ENCODE data around the gene CLEC16A.

Gene CLEC16A

DNA sequence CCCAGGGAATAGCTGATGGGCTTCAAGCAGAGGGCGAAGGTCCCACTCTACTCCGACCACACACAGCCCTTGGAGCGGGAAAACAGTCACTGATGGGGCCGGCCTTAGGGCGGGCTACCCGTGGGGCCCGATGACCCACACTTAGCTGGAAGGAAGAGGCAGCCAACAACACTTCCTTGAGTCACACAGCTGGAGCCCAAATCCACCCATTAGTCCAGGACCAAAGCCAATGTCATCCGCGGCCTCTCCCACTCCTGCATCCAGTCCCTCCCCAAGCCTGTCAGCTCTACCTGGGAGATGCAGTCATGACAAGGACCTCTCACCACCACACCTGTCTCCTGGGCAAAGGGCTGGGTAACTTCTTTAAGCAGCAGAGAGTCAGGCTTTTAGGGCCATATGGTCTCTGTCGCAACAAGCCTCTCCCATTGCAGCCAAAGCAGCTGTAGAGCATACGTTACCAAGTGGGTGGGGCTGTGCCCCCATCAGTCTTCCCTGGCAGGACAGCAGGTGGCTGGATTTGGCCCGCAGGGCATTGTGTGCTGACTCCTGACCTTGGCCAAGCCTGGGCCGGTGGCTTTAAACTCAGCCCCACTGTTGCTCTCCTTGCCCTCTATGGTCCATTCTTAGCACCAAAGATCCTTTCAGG lies 200.9 kb downstream of the CLEC16A start:
- DNase-seq: no peak

- DNase-seq: no peak
These were observed 201.5 kb downstream of the CLEC16A start for GRCh38 chr16:11145819-11146211.

GRCh38 chr16:11147033-11147753 lies 202.8 kb downstream of the CLEC16A start:
- DNase-seq: no peak

- no peak for DNase-seq
These were observed 203.5 kb downstream of the CLEC16A start for GRCh38 chr16:11147754-11148444.

GRCh38 chr16:11149011-11149616 lies 204.8 kb downstream of the CLEC16A start:
- no peak for DNase-seq

- DNase-seq: no peak
These were observed 205.8 kb downstream of the CLEC16A start for GRCh38 chr16:11150190-11150589.

- DNase-seq: no peak
These were observed 207.0 kb downstream of the CLEC16A start for GRCh38 chr16:11151156-11151884.

DNA sequence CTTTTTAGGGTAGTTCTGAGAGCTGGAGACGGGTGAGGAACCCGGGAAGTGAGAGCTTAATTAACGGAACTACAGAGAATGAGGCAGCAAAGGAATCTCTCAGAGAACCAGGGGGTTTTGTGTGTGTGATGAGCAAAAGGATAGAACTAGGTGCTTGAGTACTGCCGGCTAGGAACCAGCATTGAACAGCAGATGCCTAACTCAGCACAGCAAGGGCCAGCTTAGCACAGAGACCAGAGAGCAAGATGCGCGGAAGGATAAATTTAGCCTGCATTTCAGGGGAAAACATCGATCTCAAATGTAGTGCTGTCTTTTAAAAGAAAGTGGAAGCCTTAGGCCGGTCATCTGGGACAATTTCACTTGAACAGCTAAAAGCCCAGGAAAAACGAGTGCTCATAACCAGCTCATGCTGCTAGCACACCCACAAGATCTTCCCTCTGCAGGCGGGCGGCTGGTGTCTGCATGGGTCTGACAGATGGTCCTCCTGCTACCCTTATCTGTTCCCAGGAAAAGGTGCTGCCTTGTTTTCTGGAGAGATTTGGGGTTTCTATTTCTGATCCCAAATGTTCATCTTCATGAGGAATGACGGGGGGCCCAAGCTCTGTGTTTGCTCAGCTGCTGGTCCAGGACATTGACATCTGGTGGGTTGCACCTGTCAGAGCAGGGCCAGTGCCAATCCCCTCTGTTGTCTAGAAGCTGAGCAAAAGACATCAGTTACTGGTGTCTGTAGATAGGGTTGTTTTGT lies 207.7 kb downstream of the CLEC16A start:
- DNase-seq: peak; percentile 19

GRCh38 chr16:11152677-11153331 lies 208.4 kb downstream of the CLEC16A start:
- no peak for DNase-seq

- DNase-seq: peak; percentile 19
These were observed 211.0 kb downstream of the CLEC16A start for GRCh38 chr16:11155284-11155806.

- DNase-seq: no peak
These were observed 212.0 kb downstream of the CLEC16A start for GRCh38 chr16:11156401-11156800.

DNA sequence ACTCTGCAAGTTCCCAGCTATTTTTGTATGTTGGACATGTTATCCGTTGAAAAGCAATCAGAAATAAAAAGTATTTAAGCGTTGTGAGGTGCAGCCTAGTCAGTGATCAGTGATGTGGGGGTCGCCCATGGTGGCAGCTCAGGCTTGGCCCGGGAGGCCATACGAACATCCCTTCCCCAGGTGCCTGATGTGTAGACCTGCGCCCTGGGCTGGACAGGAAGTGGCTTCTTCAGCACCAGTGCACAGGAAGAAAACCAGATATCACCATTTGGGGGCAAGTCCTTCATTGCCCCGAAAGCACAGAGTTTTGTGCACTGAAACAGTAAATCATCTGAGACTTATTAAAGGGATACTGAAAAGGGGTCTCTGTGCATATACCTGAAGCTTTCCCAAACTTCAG lies 212.8 kb downstream of the CLEC16A start:
- DNase-seq: no peak

GRCh38 chr16:11158018-11158417 lies 213.7 kb downstream of the CLEC16A start:
- no peak for DNase-seq

DNA sequence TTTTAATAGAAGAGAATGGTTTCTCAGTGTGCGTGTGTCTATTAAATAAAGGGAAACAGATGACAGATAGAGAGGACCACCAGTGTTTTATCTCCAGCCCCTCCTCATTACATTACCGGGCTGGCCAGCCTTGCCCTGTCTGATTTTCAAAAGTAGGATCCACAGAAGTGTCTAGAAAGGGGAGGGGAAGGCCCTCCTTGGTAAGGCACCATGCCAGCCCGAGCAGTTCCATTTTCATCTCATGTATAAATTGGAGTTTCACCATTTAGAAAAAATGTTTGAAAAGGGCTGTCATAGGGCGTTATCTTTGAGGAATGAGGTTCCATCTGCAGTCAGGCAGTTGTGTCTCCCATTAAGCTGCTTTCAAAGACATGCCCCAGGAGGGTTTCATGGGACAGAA lies 214.9 kb downstream of the CLEC16A start:
- peak; percentile 37 for DNase-seq

DNA sequence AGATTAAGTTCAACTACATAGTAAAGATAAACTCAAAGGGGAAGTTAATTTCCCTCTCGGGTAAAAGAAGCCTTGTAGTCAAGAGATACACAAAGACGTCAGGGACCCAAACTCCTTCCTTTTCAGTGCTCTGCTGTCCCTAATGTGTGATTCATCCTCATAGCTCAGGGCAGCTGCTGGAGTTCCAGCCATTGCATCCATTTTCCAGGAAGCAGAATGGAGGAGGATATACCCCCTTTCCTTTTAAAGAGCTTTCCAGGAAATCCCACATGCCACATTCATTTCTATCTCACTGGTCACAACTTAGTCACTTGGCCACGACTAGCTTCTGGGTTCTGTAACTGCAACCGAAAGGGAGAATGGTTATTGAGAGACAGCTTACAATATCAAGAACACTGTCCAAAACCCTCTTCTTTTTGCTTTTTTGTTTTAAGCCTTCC lies 216.3 kb downstream of the CLEC16A start:
- peak; percentile 61 for DNase-seq

GRCh38 chr16:11161439-11161838 lies 217.1 kb downstream of the CLEC16A start:
- DNase-seq: no peak

GRCh38 chr16:11161974-11162373 lies 217.6 kb downstream of the CLEC16A start:
- no peak for DNase-seq

DNA sequence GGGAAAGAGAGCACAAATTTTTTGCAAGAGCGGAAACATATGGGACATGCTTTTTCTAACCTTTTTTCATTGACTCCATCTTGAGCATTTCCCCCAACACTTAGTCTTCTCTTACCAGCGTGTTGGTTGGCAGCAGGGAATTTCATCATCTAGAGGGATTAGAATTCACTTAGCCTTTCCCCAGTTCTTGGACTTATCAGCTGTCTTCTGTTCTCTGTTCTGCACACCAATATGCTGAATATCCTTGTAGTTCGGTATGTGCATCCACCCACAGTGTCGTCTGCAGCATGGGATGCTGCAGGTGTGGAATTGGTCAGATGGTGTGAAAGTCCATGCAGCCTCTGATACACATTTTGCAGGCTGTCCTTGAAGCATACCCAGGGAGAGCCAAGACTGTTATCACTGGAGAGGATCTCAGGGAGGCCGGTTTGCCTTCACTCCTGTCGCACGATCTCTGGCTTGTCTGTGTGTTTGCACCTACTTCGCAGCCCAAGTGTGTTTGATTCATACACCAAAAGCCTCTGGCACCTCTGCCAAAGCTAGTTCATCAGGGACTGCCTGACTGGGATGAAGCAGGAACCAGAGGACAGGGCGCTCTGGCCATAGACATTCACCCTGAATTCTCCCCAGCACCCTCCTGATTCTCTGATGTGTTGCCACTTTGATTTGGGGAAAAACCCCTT lies 218.4 kb downstream of the CLEC16A start:
- no peak for DNase-seq

GRCh38 chr16:11163761-11164261 lies 219.4 kb downstream of the CLEC16A start:
- no peak for DNase-seq

DNA sequence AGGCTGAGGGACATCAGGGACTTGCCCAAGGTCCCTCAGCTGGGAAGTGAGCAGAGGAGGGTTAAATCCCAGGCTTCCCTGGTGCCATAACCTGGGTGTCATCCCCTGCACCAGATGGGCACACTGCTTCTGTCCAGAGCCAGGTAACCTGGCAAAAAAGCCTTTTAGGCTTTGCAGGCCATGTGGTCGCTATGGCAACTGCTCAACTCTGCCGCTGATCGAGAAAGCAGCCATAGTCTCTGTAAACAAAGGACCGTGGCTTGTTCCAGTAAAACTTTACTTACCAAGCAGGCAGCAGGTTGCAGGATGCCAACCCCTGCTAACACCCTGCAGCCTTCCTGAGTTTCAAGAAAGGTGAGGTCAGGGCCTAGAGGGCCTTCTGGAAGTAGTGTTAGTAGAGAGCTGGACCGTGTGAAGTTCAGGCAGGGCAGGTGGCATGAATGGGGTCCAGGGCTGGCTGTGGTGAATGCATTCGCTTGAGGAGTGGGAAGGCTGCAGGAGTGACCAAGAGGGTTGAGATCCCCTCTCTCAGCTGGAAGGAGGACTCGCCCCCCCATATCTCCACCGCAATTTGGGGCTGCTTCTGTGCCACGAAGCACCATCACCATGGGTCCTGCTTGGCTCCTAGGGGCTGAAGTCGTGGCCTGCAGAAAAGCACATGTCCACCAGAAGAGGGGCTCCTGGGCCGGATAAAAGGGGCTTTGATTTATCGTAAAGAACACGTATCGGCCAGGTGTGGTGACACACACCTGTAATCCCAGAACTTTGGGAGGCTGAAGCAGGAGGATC lies 220.3 kb downstream of the CLEC16A start:
- no peak for DNase-seq
